GM21360 (cell line): ENCODE results near the gene EXOC7.

Experiments
- ATAC-seq: cut with Tn5 transposase; IDR thresholded peaks from one replicate; pipeline ENCODE4 v1.9.1; 2021; ENCODE audit warnings: mild to moderate bottlenecking, moderate library complexity; ENCODE audit not compliant: unreplicated experiment

Gene EXOC7

GRCh38 chr17:76122431-76123190 is 19.0 kb upstream of the EXOC7 start:
- no peak for ATAC-seq

GRCh38 chr17:76121932-76122430 is 18.4 kb upstream of the EXOC7 start:
- ATAC-seq: no peak

GRCh38 chr17:76120658-76121008 is 17.0 kb upstream of the EXOC7 start:
- ATAC-seq: no peak

- no peak for ATAC-seq
These were observed 16.1 kb upstream of the EXOC7 start for GRCh38 chr17:76119409-76120371.

DNA sequence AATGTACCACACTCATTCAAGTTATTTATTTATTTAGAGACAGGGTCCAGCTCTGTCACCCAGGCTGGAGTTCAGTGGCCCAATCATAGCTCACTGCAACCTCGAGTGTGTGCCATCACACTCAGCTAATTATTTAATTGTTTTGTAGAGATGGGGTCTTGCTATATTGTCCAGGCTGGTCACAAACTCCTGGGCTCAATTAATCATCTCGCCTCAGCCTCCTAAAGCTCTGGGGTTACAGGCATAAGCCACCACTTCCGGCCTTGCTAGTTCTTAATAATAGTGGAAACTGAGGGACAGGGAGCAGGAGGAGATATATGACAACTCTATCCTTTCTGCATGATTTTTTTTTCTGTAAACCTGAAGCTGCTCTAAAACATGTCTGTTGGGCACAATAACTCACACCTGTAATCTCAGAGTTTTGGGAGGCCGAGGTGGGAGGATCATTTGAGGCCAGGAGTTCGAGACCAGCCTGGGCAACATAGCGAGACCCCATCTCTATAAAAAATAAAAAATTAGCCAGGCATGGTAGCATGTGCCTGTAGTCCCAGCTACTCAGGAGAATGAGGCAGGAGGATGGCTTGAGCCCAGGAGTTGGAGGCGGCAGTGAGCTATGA is 11.7 kb upstream of the EXOC7 start:
- no peak for ATAC-seq

- no peak for ATAC-seq
These were observed 8.4 kb upstream of the EXOC7 start for GRCh38 chr17:76111956-76112355.

DNA sequence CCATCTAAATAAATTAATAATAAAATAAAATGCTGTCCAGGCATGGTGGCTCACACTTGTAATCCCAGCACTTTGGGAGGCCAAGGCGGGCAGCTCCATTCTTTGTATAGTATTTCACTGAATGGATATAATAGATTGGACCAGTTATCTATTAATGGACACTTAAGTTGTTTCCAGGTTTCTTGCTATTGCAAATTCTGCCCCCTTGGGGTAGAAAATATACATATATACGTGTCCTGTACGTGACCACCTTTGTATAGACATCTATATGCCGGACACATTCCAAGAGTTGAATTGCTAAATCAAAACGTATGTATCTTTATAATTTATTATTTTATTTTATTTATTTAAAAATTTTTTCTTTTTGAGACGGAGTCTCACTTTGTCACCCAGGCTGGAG is 3.9 kb upstream of the EXOC7 start:
- no peak for ATAC-seq

DNA sequence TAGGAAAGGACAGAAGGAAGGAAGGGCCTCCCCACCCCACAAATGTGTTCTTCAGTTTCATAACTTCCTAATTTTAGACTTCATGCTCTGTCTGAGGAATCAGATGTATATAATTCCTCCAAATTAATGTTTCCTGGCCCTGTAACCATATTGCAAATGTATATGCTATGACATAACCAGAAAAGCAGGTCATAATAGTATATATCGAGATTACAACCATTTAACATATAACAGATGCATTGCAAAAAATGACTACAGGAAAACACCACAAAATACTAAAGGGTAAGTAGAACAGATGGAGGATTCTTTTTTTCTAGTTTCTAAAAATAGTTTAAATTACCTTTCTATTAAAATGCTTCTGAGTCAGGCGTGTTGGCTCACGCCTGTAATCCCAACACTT is 3.1 kb upstream of the EXOC7 start:
- no peak for ATAC-seq

- no peak for ATAC-seq
These were observed 1.3 kb upstream of the EXOC7 start for GRCh38 chr17:76104896-76105231.

- no peak for ATAC-seq
These were observed 731 bp upstream of the EXOC7 start for GRCh38 chr17:76104140-76104895.

GRCh38 chr17:76102944-76103273 is 678 bp downstream of the EXOC7 start:
- no peak for ATAC-seq

- no peak for ATAC-seq
These were observed 5.8 kb downstream of the EXOC7 start for GRCh38 chr17:76097716-76098295.

- no peak for ATAC-seq
These were observed 7.6 kb downstream of the EXOC7 start for GRCh38 chr17:76095943-76096342.

- ATAC-seq: no peak
These were observed 9.5 kb downstream of the EXOC7 start for GRCh38 chr17:76094046-76094445.

DNA sequence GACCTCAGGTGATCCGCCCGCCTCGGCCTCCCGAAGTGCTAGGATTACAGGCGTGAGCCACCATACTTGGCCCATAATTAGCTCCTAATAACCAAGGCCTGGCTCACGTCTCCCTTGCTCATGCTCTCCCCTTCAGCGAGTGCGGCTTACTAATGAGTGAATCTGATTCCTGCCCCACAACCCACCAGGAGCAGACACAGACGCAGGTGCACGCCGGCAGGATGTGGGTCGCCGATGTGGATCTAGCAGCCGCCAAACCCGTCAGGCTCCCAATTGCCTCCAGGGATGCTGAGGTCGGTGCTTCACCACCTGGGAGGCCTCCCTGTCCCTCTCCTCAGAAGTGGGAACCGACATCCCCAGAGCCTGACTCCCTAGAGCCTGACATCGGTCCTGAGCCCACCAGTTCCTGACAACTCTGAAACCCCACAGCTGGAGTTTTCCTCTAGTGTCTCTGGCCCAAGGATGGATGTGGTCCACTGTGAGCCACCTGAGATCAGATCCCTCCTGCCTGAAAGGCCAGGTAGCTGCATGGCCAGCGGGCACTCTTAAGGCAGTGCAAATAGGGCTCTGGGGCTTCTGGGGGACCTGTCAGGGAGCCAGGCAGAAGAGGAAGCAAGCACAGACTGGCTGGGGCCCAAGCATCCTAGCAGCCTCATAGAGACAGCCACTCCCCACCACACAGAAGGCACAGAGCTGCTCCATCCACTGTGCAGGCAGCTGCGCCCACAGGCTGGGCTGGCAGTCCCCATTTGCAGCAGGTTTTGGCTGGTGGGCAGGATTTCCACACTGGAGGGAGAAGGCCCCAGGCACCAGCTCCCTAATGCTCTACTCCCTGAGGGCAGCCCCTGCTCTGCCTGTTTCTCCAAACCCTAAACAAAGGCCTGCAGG is 10.8 kb downstream of the EXOC7 start:
- no peak for ATAC-seq

DNA sequence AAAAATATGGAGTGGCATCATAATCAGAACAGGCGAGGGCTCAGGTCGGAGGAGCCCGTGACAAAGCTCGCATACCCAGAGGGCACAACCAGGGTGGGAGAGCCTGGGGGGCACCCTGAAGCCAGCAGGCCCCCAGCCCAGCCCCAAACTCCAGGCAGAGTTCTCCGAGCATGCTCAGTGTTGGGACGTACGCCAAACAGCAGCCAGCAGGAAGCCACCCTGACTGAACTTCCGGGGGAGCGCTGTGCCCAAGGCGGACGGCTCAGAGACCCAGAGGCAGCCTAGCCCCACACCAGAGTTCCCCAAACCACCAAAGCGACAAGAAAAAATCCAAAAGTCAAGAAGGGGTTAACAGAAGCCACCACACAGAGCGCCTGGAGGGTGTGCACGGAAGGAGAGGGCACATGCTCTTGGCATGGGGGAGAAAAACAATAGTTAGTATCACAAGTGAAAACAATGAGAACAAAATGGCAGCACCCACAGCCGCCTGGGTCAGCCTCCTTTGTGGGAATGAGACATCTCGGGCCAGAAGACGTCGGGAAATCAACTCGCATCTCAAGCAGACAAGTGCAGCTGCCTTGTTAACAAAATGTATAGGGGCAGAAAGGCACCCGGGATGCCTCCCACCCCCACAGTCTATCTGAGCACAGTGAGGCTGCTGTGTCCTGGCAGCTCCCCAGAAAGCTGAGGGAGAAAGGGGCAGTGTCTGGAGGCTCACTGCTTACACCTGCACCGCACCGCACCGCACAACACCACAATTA is 11.9 kb downstream of the EXOC7 start:
- ATAC-seq: no peak

- ATAC-seq: no peak
These were observed 13.0 kb downstream of the EXOC7 start for GRCh38 chr17:76090517-76091129.

- ATAC-seq: no peak
These were observed 13.7 kb downstream of the EXOC7 start for GRCh38 chr17:76089680-76090516.
